ENCODE data around the gene CDC45.
"Not testable (repeated sequence)": the region's sequence is repeated elsewhere in the genome, so short reads cannot be mapped to it uniquely, and the experiment has no call there.

The CDC45 gene

GRCh38 chr22:19527861-19528417, 48.2 kb downstream of the CDC45 start:
- DNase-seq (ENCODE audit: low read depth, low spot score): no peak

- no peak for DNase-seq (ENCODE audit: low read depth, low spot score)
Observed at GRCh38 chr22:19529811-19530210, 50.1 kb downstream of the CDC45 start.

DNA sequence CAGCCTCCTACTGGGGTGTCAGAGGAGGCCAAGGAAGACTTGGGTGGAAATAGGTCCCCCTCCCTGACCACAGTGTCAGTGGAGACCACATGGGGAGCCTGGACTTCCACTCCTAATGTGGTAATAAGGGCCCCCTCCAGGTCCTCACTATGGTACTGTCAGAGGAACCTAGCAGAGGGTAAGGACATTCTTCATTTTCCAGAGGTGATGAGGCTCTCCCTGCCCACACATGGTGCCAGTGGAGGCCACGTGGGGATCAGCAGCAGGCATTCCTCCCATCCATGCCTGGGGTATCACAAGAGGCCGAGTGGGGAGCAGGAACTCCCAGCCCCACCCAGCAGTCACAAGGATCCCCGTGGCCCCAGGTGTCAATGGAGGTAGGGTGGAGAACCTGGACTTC, 51.0 kb downstream of the CDC45 start:
- no peak for DNase-seq (ENCODE audit: low read depth, low spot score)

- DNase-seq (ENCODE audit: low read depth, low spot score): not testable (repeated sequence)
Observed at GRCh38 chr22:19531327-19531726, 51.6 kb downstream of the CDC45 start.

DNA sequence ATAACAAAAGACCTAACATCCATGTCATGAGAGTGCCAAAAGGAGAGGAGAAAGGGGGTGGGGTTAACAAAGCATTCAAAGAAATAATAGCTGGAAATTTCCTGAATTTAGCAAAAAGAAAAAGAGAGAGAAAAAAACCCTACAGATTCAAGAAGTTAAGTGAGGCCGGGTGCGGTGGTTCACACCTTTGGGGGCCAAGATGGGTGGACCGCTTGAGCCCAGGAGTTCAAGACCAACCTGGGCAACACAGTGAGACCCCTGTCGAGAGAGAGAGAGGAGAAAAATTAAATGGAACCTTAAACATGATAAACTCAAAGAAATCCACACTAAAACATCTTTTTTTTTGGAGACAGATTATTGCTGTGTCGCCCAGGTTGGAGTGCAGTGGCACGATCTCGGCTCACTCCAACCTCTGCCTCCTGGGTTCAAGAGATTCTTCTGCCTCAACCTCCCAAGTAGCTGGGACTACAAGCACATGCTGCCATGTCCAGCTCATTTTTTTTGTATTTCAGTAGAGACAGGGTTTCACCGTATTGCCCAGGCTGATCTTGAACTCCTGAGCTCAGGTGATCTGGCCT, 53.4 kb downstream of the CDC45 start:
- no peak for DNase-seq (ENCODE audit: low read depth, low spot score)

- no peak for DNase-seq (ENCODE audit: low read depth, low spot score)
Observed at GRCh38 chr22:19533857-19534256, 54.1 kb downstream of the CDC45 start.

GRCh38 chr22:19535001-19535400, 55.3 kb downstream of the CDC45 start:
- DNase-seq (ENCODE audit: low read depth, low spot score): no peak

DNA sequence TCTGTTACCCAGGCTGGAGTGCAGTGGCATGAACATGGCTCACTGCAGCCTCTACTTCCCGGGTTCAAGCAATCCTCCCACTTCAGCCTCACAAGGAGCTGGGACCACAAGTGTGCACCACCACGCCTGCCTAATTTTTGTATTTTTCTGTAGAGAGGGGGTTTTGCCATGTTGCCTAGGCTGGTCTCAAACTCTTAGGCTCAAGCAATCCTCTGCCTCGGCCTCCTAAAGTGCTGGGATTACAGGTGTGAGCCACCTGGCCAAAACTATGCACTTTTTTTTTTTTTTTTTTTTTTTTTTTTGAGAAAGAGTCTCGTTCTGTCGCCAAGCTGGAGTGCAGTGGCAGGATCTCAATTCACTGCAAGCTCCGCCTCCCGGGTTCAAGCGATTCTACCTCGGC, 56.8 kb downstream of the CDC45 start:
- DNase-seq (ENCODE audit: low read depth, low spot score): no peak

GRCh38 chr22:19537941-19538488, 58.3 kb downstream of the CDC45 start:
- no peak for DNase-seq (ENCODE audit: low read depth, low spot score)

- no peak for DNase-seq (ENCODE audit: low read depth, low spot score)
Observed at GRCh38 chr22:19540394-19540793, 60.7 kb downstream of the CDC45 start.

- no peak for DNase-seq (ENCODE audit: low read depth, low spot score)
Observed at GRCh38 chr22:19543970-19544708, 64.4 kb downstream of the CDC45 start.

- no peak for DNase-seq (ENCODE audit: low read depth, low spot score)
Observed at GRCh38 chr22:19545935-19546207, 66.2 kb downstream of the CDC45 start.

DNA sequence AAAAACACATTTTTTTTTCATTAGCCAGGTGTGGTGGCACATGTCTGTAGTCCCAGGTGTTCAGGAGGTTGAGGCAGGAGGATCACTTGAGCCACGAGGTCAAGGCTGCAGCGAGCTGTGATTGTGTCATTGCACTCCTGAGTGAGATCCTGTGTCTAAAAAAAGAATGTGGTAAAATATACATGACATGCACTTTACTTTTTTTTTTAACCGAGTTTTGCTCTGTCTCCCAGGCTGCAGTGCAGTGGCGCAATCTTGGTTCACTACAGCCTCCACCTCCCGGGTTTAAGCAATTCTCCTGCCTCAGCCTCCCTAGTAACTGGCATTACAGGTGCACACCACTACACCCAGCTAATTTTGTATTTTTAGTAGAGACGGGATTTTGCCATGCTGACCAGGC, 67.0 kb downstream of the CDC45 start:
- no peak for DNase-seq (ENCODE audit: low read depth, low spot score)

GRCh38 chr22:19547620-19548019, 67.9 kb downstream of the CDC45 start:
- no peak for DNase-seq (ENCODE audit: low read depth, low spot score)

DNA sequence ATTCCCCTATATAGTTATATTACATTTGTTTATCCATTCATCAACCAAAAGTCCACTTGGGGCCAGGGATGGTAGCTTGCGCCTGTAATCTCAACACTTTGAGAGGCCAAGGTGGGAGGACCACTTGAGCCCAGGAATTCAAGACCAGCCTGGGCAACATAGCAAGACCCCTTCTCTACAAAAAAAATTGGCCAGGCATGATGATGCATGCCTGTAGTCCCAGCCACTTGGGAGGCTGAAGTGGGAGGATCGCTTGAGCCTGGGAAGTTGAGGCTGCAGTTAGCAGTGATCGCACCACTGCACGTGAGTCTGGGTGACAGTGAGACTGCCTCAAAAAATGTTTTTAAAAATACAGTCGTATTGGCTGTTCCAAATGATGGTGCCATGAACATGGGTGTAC, 68.7 kb downstream of the CDC45 start:
- DNase-seq (ENCODE audit: low read depth, low spot score): not testable (repeated sequence)

DNA sequence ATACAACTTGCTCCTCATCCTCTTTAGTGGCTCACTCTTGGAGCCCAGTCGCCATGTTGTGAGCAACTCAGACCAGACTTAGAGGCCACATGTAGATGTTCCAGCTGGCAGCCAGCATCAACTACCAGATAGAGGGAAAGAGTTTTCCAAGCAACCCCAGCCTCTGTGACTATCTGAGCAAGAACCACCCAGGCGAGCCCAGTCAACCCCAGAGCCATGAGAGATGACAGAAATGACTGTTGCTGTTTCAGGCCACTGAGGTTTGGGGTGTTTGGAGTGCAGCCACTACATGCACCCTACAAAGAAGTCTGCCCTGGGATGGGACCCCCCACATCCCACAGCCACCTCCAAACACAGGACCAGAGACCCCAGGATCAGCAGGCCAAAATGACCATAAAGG, 69.2 kb downstream of the CDC45 start:
- no peak for DNase-seq (ENCODE audit: low read depth, low spot score)

- DNase-seq (ENCODE audit: low read depth, low spot score): no peak
Observed at GRCh38 chr22:19549428-19549827, 69.7 kb downstream of the CDC45 start.

GRCh38 chr22:19550382-19550781, 70.7 kb downstream of the CDC45 start:
- no peak for DNase-seq (ENCODE audit: low read depth, low spot score)

GRCh38 chr22:19553201-19553600, 73.5 kb downstream of the CDC45 start:
- no peak for DNase-seq (ENCODE audit: low read depth, low spot score)

DNA sequence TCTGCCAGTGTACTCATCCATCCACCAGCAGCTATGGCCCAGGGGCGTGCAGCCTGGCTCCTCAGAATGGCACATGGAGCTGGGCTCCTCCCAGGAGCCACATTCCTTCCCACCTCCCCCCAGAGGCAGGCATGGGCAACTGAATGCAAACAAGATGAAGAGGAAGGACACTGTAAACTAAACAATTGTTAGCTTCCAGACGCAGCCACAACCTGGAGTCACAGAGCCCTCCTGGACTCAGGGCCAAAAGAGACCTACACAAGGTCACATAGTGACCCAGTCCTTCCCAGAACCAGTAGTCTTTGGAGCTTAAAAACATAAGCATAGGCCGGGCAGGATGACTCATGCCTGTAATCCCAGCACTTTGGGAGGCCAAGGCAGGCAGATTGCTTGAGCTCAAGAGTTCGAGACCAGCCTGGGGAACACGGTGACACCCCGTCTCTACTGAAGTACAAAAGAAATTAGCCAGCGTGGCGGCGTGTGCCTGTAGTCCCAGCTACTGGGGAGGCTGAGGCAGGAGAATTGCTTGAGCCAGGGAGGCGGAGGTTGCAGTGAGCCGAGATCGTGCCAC, 75.2 kb downstream of the CDC45 start:
- DNase-seq (ENCODE audit: low read depth, low spot score): no peak

DNA sequence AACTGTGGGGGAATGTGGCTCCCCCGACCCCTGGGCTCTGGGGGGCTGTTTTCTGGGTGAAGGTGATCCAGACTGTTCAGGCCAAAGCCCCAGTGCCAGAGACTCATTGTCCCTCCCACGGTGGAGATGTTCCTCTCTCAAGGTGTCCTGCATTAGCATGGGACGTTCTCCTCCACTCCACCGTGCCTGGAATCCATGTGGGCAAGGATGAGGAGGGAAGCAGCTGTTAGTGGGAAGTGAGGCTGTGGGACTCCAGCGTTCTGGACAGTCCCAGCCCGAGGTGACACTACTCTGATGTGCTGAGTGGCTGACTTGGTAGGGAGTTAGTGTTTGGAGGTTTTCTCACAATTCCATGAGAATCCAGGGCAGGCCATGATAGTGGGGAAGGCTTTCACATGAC, 75.9 kb downstream of the CDC45 start:
- DNase-seq (ENCODE audit: low read depth, low spot score): no peak

DNA sequence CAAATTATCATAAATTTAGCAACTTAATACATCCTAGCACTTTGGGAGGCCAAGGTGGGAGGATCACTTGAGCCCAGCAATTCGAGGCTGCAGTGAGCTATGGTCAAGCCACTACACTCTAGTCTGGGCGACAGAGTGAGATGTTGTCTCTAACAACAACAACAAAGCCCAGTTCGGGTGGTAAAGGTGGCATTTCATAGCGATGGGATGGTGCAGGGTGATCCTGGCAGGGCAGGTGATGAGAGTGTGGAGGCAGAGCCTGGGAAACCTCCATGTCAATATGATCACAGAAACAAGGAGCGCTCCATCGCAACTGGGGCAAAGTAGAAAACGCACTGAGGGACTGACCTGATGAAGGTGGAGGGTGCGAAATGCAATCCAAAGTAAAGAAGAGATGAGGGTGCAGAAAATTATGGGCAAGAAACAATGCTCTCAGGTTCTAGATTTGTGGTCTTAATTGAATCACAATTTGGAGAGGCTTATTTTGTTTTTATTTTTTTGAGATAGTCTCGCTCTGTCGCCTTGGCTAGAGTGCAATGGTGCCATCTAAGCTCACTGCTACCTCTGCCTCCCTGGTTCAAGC, 77.3 kb downstream of the CDC45 start:
- DNase-seq (ENCODE audit: low read depth, low spot score): no peak
